Ureter (tissue), 1 donor: ENCODE data around the gene RRAGD. TPM values are rescaled to one million over a fixed set of nuclear protein-coding genes. Genes with fewer than 3 reads are reported as not detected.
"Not testable (repeated sequence)": the region's sequence is repeated elsewhere in the genome, so short reads cannot be mapped to it uniquely, and the experiment has no call there.

ENCODE experiments used
- DNase-seq: peaks from one replicate; pipeline ENCODE4 v3.0.0-alpha.2; 2020; ENCODE audit warnings: low spot score
- total RNA-seq: library from RNA; stranded (reverse); gene quantifications from one replicate; pipeline ENCODE4 v1.2.4, GENCODE V29; 2023
- donor health status: DM: yes; HTN: yes; CAD: no.

The RRAGD gene
- total RNA-seq, 1 donor from 2014 or later = 14.6 TPM

GRCh38 chr6:89411145-89412070, 665 bp downstream of the RRAGD start:
- DNase-seq = peak; percentile 54

GRCh38 chr6:89410788-89411144, 1.3 kb downstream of the RRAGD start:
- no peak for DNase-seq

- no peak for DNase-seq
These were observed 1.8 kb downstream of the RRAGD start for GRCh38 chr6:89410231-89410761.

- DNase-seq = no peak
These were observed 2.5 kb downstream of the RRAGD start for GRCh38 chr6:89409461-89410035.

- no peak for DNase-seq
These were observed 5.9 kb downstream of the RRAGD start for GRCh38 chr6:89406141-89406540.

- DNase-seq = no peak
These were observed 7.6 kb downstream of the RRAGD start for GRCh38 chr6:89404512-89404911.

GRCh38 chr6:89402776-89403175, 9.3 kb downstream of the RRAGD start:
- DNase-seq = no peak

- DNase-seq = no peak
These were observed 11.1 kb downstream of the RRAGD start for GRCh38 chr6:89400912-89401399.

GRCh38 chr6:89400050-89400449, 12.0 kb downstream of the RRAGD start:
- DNase-seq = no peak

GRCh38 chr6:89398762-89399525, 13.1 kb downstream of the RRAGD start:
- DNase-seq = no peak

- not testable (repeated sequence) for DNase-seq
These were observed 14.2 kb downstream of the RRAGD start for GRCh38 chr6:89397884-89398283.

GRCh38 chr6:89393659-89394058, 18.4 kb downstream of the RRAGD start:
- DNase-seq = no peak

- no peak for DNase-seq
These were observed 19.2 kb downstream of the RRAGD start for GRCh38 chr6:89392823-89393222.

GRCh38 chr6:89388846-89389245, 23.2 kb downstream of the RRAGD start:
- DNase-seq = no peak

GRCh38 chr6:89387516-89388201, 24.4 kb downstream of the RRAGD start:
- no peak for DNase-seq

GRCh38 chr6:89386917-89387491, 25.1 kb downstream of the RRAGD start:
- no peak for DNase-seq

GRCh38 chr6:89385846-89386245, 26.2 kb downstream of the RRAGD start:
- DNase-seq = no peak

- DNase-seq = no peak
These were observed 26.9 kb downstream of the RRAGD start for GRCh38 chr6:89385156-89385667.

GRCh38 chr6:89381031-89381430, 31.0 kb downstream of the RRAGD start:
- DNase-seq = no peak

GRCh38 chr6:89379281-89379680, 32.8 kb downstream of the RRAGD start:
- DNase-seq = no peak

GRCh38 chr6:89378628-89379027, 33.4 kb downstream of the RRAGD start:
- DNase-seq = no peak
